CD4-positive, alpha-beta T cell treated with Interleukin-4 for 1 hour (primary cell): ENCODE data around the gene ATOH1.

Experiments used
- DNase-seq, 2 donors: peaks; one replicate each; pipeline ENCODE4 v3.0.0-alpha.2; 2020 to 2022

The ATOH1 gene

GRCh38 chr4:93835929-93836328 lies 7.4 kb downstream of the ATOH1 start:
- DNase-seq = no peak

- DNase-seq = no peak
Observed at GRCh38 chr4:93839704-93840103, 11.2 kb downstream of the ATOH1 start.

- DNase-seq = no peak
Observed at GRCh38 chr4:93841803-93842345, 13.3 kb downstream of the ATOH1 start.

GRCh38 chr4:93842601-93843252 lies 14.2 kb downstream of the ATOH1 start:
- no peak for DNase-seq

- no peak for DNase-seq
Observed at GRCh38 chr4:93843772-93844171, 15.2 kb downstream of the ATOH1 start.

GRCh38 chr4:93852680-93853079 lies 24.1 kb downstream of the ATOH1 start:
- no peak for DNase-seq

- DNase-seq = no peak
Observed at GRCh38 chr4:93855926-93856325, 27.4 kb downstream of the ATOH1 start.

- DNase-seq = no peak
Observed at GRCh38 chr4:93865650-93866049, 37.1 kb downstream of the ATOH1 start.

GRCh38 chr4:93867416-93868001 lies 39.0 kb downstream of the ATOH1 start:
- DNase-seq = no peak

- DNase-seq = no peak
Observed at GRCh38 chr4:93870876-93871458, 42.4 kb downstream of the ATOH1 start.

GRCh38 chr4:93876754-93877153 lies 48.2 kb downstream of the ATOH1 start:
- no peak for DNase-seq

GRCh38 chr4:93878566-93878965 lies 50.0 kb downstream of the ATOH1 start:
- no peak for DNase-seq

- no peak for DNase-seq
Observed at GRCh38 chr4:93879919-93880318, 51.4 kb downstream of the ATOH1 start.
